IMR-90 (cell line): ENCODE data around the gene PPFIA1. TPM values are rescaled to one million over a fixed set of nuclear protein-coding genes. Genes with fewer than 3 reads are reported as not detected.
A peak's percentile ranks its signal among the peaks of the same experiment; 100 is the strongest.

Experiments used
- ATAC-seq: fragments of 200-7000 bp; cut with Tn5 transposase; 2 replicates; pipeline ENCODE4 v1.9.1; 2020; ENCODE audit warnings: low read depth, mild to moderate bottlenecking, moderate library complexity
- BruUV-seq: library from RNA; stranded (reverse); fragments of 400-500 nt; replicated peaks from 2 replicates; lab custom pipeline; 2021; lab: Mats Ljungman, UMichigan
- CTCF ChIA-PET: fragments of 300-600 bp; formaldehyde crosslinking; extraction: SDS; loops from one replicate; lab custom pipeline; 2021; ENCODE audit warnings: antibody characterized with exemption; lab: Yijun Ruan, JAX
- POLR2A ChIA-PET: fragments of 300-600 bp; sonication (Branson Sonifier 250); formaldehyde crosslinking; loops from one replicate; lab custom pipeline; 2022; ENCODE audit warnings: antibody characterized with exemption; ENCODE audit not compliant: unreplicated experiment; lab: Charles Lee
- DNase-seq: peaks from one replicate; pipeline ENCODE4 v3.0.0; 2013
- H2AFZ ChIP-seq: replicated peaks from 2 replicates; pipeline ENCODE3; 2013; ENCODE audit warnings: low read length, mild to moderate bottlenecking; ENCODE audit not compliant: poor library complexity
- H2AK5ac ChIP-seq: 2 replicates; pipeline ENCODE4 v1.6.1; 2013; ENCODE audit warnings: low read depth, low read length, inconsistent platforms
- H2AK9ac ChIP-seq: replicated peaks from 2 replicates; pipeline ENCODE3; 2013; ENCODE audit warnings: mild to moderate bottlenecking, low read depth, low read length, moderate library complexity; ENCODE audit not compliant: poor library complexity
- H2BK120ac ChIP-seq: 2 replicates; pipeline ENCODE4 v1.6.1; 2013; ENCODE audit warnings: low read depth, low read length, inconsistent platforms
- H2BK15ac ChIP-seq: 3 replicates; pipeline ENCODE4 v1.6.1; 2013; ENCODE audit warnings: low read depth, low read length, inconsistent platforms
- H2BK20ac ChIP-seq: 2 replicates; pipeline ENCODE4 v1.6.1; 2013; ENCODE audit warnings: low read depth, mild to moderate bottlenecking, inconsistent platforms, low read length, moderate library complexity
- H2BK5ac ChIP-seq: 2 replicates; pipeline ENCODE4 v1.6.1; 2013; ENCODE audit warnings: mild to moderate bottlenecking, low read depth, low read length, inconsistent platforms; ENCODE audit not compliant: poor library complexity, severe bottlenecking
- H3K14ac ChIP-seq: replicated peaks from 2 replicates; pipeline ENCODE4 v1.6.1; 2013; ENCODE audit warnings: low read depth, low read length, inconsistent platforms
- H3K18ac ChIP-seq: 2 replicates; pipeline ENCODE4 v1.6.1; 2013; ENCODE audit warnings: low read depth, low read length, control low read depth
- H3K23ac ChIP-seq: 2 replicates; pipeline ENCODE4 v1.6.1; 2013; ENCODE audit warnings: low read depth, low read length, inconsistent platforms
- H3K27ac ChIP-seq: 2 replicates; pipeline ENCODE4 v1.5.1; 2013; ENCODE audit warnings: mild to moderate bottlenecking, control low read depth, low read length; ENCODE audit not compliant: insufficient read depth
- H3K27me3 ChIP-seq: 2 replicates; pipeline ENCODE4 v1.6.1; 2013; ENCODE audit warnings: low read length; ENCODE audit not compliant: control insufficient read depth, insufficient read depth
- H3K36me3 ChIP-seq: 2 replicates; pipeline ENCODE4 v1.6.1; 2013; ENCODE audit warnings: low read length, mixed read lengths; ENCODE audit not compliant: control insufficient read depth, insufficient read depth
- H3K4ac ChIP-seq: 2 replicates; pipeline ENCODE4 v1.6.1; 2013; ENCODE audit warnings: low read depth, low read length, inconsistent platforms
- H3K4me1 ChIP-seq: 2 replicates; pipeline ENCODE4 v1.6.1; 2013; ENCODE audit warnings: low read length, mixed read lengths; ENCODE audit not compliant: control insufficient read depth, insufficient read depth
- H3K4me2 ChIP-seq: 2 replicates; pipeline ENCODE4 v1.6.1; 2013; ENCODE audit warnings: low read depth, mild to moderate bottlenecking, control low read depth, low read length, moderate library complexity
- H3K4me3 ChIP-seq: 2 replicates; pipeline ENCODE4 v1.5.1; 2013; ENCODE audit warnings: low read depth, mild to moderate bottlenecking, control low read depth, low read length, moderate library complexity; ENCODE audit not compliant: insufficient read depth
- H3K56ac ChIP-seq: 2 replicates; pipeline ENCODE4 v1.6.1; 2013; ENCODE audit warnings: low read length, inconsistent platforms; ENCODE audit not compliant: insufficient read depth; ENCODE audit errors: extremely low read depth
- H3K79me1 ChIP-seq, 2 experiments: 2 replicates each; pipeline ENCODE4 v1.6.1; 2013; ENCODE audit warnings: low read length in 2 of 2, inconsistent platforms in 1 of 2, low read depth in 1 of 2
- H3K9ac ChIP-seq: 2 replicates; pipeline ENCODE4 v1.6.1; 2013; ENCODE audit warnings: low read depth, low read length, control low read depth
- H3K9me1 ChIP-seq: 2 replicates; pipeline ENCODE4 v1.6.1; 2013; ENCODE audit warnings: low read length, inconsistent platforms; ENCODE audit not compliant: insufficient read depth
- H3K9me3 ChIP-seq: 2 replicates; pipeline ENCODE4 v1.6.1; 2013; ENCODE audit warnings: low read length; ENCODE audit not compliant: control insufficient read depth, insufficient read depth
- H4K20me1 ChIP-seq: 2 replicates; pipeline ENCODE4 v1.6.1; 2013; ENCODE audit warnings: low read length, inconsistent platforms; ENCODE audit not compliant: insufficient read depth
- H4K5ac ChIP-seq: 2 replicates; pipeline ENCODE4 v1.6.1; 2013; ENCODE audit warnings: mild to moderate bottlenecking, low read depth, low read length, control low read depth
- H4K8ac ChIP-seq, 2 experiments: 2 replicates each; pipeline ENCODE4 v1.6.1; 2013; ENCODE audit warnings: low read depth in 2 of 2, low read length in 2 of 2, control low read depth in 1 of 2, inconsistent platforms in 1 of 2
- H4K91ac ChIP-seq: 2 replicates; pipeline ENCODE4 v1.6.1; 2013; ENCODE audit warnings: low read depth, low read length, inconsistent platforms; ENCODE audit not compliant: insufficient read depth
- BHLHE40 ChIP-seq: fragments of 150-350 bp; IDR thresholded peaks from 2 replicates; pipeline ENCODE4 v1.6.1; 2016; ENCODE audit warnings: mild to moderate bottlenecking, low read depth, low read length
- FOS ChIP-seq: fragments of 150-350 bp; IDR thresholded peaks from 2 replicates; pipeline ENCODE4 v1.6.1; 2016; ENCODE audit warnings: low read depth, low read length
- MAZ ChIP-seq: IDR thresholded peaks from 2 replicates; pipeline ENCODE4 v1.6.1; 2012; ENCODE audit warnings: low read depth, mild to moderate bottlenecking, low read length, improper control_type of control experiment, moderate library complexity, borderline replicate concordance
- NFE2L2 ChIP-seq: fragments of 150-350 bp; IDR thresholded peaks from 2 replicates; pipeline ENCODE4 v1.6.1; 2016; ENCODE audit warnings: low read depth, mild to moderate bottlenecking, low read length
- RCOR1 ChIP-seq: IDR thresholded peaks from 2 replicates; pipeline ENCODE4 v1.6.1; 2012; ENCODE audit warnings: mild to moderate bottlenecking, low read length, improper control_type of control experiment; ENCODE audit not compliant: insufficient replicate concordance
- RFX5 ChIP-seq: IDR thresholded peaks from 2 replicates; pipeline ENCODE4 v1.8.0; 2012; ENCODE audit warnings: low read depth, mild to moderate bottlenecking, low read length, moderate library complexity
- WGBS, 2 experiments: methylation state at CpG; one replicate each; pipeline versions ENCODE4 v1.1.5 to v1.1.7; 2013; ENCODE audit warnings: missing lambda C conversion rate in 2 of 2; ENCODE audit not compliant: insufficient read length in 1 of 2; ENCODE audit errors: extremely low coverage in 2 of 2; 5-methylcytosine and 5-hydroxymethylcytosine counted together
- dilution Hi-C: fragments of 300-500 bp; cut with HindIII; formaldehyde crosslinking; loops from one replicate; pipeline ENCODE4 v1.14.3; 2018; ENCODE audit warnings: low sequenced_read_pairs; ENCODE audit not compliant: unreplicated experiment
- in situ Hi-C: fragments of 300-500 bp; cut with MboI; formaldehyde crosslinking; loops from 3 replicates; pipeline ENCODE4 v1.14.3; 2019; ENCODE audit warnings: low sequenced_read_pairs, inconsistent platforms, mixed read lengths
- intact Hi-C: fragments of 100-400 bp; cut with micrococcal nuclease; formaldehyde crosslinking; loops from 2 replicates; pipeline ENCODE4 v1.10.0; 2022
- polyA plus RNA-seq, 3 experiments: library from polyadenylated mRNA; depleted of rRNA; stranded (reverse); fragments of >200 nt; gene quantifications; 2 replicates each; pipeline ENCODE4 v1.2.3, GENCODE V29; 2012; ENCODE audit warnings: low replicate concordance in 1 of 3
- total RNA-seq: library from RNA; depleted of rRNA; stranded (reverse); fragments of >200 nt; gene quantifications from 2 replicates; pipeline ENCODE4 v1.2.3, GENCODE V29; 2012

The PPFIA1 gene
- total and polyA plus RNA-seq, 2 of the 4 experiments (the other 2 are of a cell fraction), result 25.6 to 37.2 TPM

DNA sequence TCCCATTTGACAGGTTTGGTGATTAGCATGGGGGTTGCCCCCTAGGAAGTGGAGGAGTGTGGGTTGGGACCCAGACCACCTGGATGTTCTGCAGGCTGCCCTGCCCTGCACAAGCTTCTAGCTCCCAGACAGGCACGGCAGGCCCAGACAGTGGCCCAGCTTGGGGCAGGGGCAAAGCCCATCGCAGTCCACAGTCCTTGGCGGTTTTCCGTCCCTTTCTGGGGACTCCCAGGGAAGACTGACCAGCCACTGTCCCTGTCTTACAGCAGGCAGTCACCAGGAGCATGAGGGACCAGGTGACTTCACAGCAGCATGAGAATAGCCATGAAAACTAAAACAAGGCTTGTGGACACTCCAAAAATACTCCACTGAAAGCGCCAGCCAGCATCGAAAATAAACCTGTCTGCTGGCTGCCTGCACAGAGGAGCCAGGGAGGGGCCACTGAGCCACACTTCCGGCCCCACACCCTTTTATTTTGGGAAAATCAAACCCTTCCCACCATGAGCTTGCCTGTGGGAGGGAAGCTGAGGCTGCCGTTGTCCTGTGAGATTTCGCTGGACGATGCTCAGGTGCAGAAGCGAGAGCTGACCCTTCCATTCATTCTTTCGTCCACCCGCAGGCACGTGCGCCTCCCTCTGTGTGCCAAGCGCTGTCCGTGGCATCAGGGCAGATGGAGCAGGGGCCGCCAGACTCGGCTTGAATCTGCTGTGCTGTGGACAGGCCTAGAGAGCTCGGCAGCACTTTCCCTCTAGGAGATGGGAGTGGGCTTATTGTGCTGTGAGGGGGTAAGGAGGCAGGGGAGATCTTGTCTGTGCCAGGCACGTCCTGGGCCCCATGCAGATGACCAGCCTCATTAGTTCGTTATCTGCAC, 39.4 kb upstream of the PPFIA1 start:
- CTCF ChIA-PET, result no interaction called here

More for the DNA sequence above, 39.4 kb upstream of the PPFIA1 start:
- Histone ChIP-seq H3K23ac (no peak overlapping the region), H3K18ac (no peak overlapping the region), H3K9me3 (peaks cover 3% of the 10 kb centered on the region; the same call in 1 of the 2 replicates), H3K4me3 (no peak overlapping the region), H3K27me3 (peaks cover 33% of the 10 kb centered on the region), H2BK15ac (no peak overlapping the region), H4K8ac (no peak overlapping the region), H2AFZ (peak overlapping the region; percentile 69), H3K36me3 (no peaks in the 10 kb centered on the region), H3K14ac (no peak overlapping the region), H2AK5ac (0 out of 2 replicates have a peak overlapping the region, but pooled peaks have one; percentile 8), H4K20me1 (peaks cover 7% of the 10 kb centered on the region; the same call in 1 of the 2 replicates), H3K79me1 (no peaks in the 10 kb centered on the region), H2BK5ac (no peak overlapping the region), H2BK20ac (no peak overlapping the region), H4K5ac (no peak overlapping the region), H2AK9ac (no peak overlapping the region), H3K4me2 (no peak overlapping the region), H4K91ac (no peak overlapping the region), H3K56ac (no peak overlapping the region), H3K9ac (no peak overlapping the region), H2BK120ac (no peak overlapping the region), H3K4me1 (0 out of 2 replicates have a peak, but pooled peaks cover 2% of the 10 kb centered on the region), H3K27ac (no peak overlapping the region), H3K9me1 (peaks cover 8% of the 10 kb centered on the region), H3K4ac (no peak overlapping the region)
- ATAC-seq (no peak), DNase-seq (no peak)
- TF ChIP-seq MAZ, result no peak
- no peak for TF ChIP-seq RFX5
- no peak for TF ChIP-seq NFE2L2
- TF ChIP-seq FOS, result no peak
- no peak for TF ChIP-seq RCOR1
- no peak for TF ChIP-seq BHLHE40
- in situ Hi-C loops (no loop called here), intact Hi-C loops (no loop called here), dilution Hi-C loops (no loop called here)
- 72% methylated on average over 15 of the region's 22 CpGs; no CpG with 5 or more reads in 1 of the 2 experiments for WGBS, 2 experiments
- POLR2A ChIA-PET, result no interaction called here
- no TSS peak for BruUV-seq
